Neural progenitor cell (in vitro differentiated cells): ENCODE results near the gene NUDT22.

ENCODE experiments used
- EZH2 ChIP-seq: fragments of 200-600 bp; sonication (generic); IDR thresholded peaks from 2 replicates; pipeline ENCODE4 v1.6.1; 2017; ENCODE audit warnings: antibody characterized with exemption, mild to moderate bottlenecking, moderate library complexity
- TF ChIP-seq, protein P1 (sequence below): fragments of 200-600 bp; sonication (generic); IDR thresholded peaks from 2 replicates; pipeline ENCODE4 v1.5.1; 2017; ENCODE audit warnings: antibody characterized with exemption, mild to moderate bottlenecking

- TF ChIP-seq, protein P1, sequence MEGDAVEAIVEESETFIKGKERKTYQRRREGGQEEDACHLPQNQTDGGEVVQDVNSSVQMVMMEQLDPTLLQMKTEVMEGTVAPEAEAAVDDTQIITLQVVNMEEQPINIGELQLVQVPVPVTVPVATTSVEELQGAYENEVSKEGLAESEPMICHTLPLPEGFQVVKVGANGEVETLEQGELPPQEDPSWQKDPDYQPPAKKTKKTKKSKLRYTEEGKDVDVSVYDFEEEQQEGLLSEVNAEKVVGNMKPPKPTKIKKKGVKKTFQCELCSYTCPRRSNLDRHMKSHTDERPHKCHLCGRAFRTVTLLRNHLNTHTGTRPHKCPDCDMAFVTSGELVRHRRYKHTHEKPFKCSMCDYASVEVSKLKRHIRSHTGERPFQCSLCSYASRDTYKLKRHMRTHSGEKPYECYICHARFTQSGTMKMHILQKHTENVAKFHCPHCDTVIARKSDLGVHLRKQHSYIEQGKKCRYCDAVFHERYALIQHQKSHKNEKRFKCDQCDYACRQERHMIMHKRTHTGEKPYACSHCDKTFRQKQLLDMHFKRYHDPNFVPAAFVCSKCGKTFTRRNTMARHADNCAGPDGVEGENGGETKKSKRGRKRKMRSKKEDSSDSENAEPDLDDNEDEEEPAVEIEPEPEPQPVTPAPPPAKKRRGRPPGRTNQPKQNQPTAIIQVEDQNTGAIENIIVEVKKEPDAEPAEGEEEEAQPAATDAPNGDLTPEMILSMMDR, result no peak
- TF ChIP-seq EZH2, result no peak
Observed at GRCh38 chr11:64220798-64221197, 5.3 kb upstream of the NUDT22 start.
